GM19372 (cell line): ENCODE data around the gene TXK.

ENCODE experiments used
- ATAC-seq: cut with Tn5 transposase; IDR thresholded peaks from one replicate; pipeline ENCODE4 v1.9.1; 2021; ENCODE audit warnings: mild to moderate bottlenecking, low read depth, moderate library complexity; ENCODE audit not compliant: unreplicated experiment

The TXK gene

DNA sequence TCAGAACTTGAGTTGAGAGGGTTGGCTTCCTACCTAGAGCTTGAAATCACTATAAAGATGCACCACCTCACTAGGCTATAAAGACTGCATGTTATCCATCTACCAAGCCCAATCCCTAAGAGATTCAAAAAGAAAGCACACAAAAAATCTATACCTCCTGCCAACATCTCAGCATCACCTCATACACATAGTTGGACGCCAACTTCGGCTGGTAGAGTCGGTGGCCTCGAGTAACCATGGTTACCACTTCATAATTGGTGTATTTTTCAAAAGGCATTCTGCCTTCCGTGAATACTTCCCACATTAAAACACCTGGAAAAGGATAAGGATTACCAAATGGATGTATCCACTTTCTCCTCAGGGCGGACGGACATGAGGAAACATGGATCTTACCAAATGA is 4.5 kb upstream of the TXK start:
- ATAC-seq, result no peak

DNA sequence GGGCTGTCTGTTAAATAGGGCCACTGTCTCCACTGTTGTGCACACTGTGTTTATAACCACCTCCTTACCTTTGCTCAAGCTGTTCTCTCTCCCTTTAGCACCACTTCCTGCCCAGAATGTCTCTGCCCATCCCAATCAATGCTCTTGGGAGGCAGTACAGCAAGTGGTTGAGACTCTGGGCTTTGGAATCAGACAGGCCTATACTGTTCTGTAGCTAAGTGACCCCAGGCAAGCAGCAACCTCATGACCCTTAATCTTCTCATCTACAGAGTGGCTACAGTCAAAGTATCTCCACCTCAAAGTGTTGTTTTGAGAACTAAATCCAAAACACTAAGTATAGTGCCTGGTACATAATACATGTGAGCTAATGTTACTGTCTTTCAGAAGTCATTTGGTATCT is 3.8 kb upstream of the TXK start:
- ATAC-seq, result no peak

DNA sequence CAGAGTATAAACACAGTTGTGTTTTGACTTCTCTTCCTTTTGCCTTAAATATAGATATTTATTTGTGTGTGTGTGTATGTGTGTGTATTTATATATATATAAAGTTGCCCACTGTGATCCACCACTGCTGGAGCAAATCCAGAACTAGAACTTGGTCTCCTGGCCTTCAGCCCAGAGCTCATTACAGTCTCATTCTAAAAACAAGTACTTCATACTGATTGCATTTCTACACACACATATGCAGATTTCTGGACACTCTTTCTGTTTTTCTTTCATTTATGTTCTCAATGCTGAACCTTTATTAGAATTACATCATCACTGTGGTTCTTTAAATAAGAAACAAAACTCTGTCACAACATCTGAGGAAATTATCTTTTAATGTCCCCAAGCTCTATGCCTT is 381 bp downstream of the TXK start:
- ATAC-seq, result no peak

DNA sequence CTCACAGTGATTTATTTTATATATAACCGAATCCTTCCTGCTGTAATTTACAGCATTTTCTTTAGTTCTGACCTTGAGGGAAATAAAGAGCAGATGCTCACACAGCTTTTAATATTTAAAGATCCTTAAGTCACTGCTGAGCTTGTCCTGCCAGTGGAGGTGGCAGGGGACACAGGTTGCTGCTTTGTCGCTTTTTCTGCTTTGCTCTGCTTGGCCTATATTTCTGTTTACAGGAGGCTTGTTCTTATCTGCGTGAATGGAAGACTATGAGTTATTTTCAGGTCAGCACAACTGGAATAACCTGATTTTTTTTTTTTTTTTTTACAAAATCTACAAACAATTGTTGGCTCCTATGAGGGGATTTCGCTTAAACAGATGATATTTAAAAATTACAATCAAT is 2.3 kb downstream of the TXK start:
- no peak for ATAC-seq

DNA sequence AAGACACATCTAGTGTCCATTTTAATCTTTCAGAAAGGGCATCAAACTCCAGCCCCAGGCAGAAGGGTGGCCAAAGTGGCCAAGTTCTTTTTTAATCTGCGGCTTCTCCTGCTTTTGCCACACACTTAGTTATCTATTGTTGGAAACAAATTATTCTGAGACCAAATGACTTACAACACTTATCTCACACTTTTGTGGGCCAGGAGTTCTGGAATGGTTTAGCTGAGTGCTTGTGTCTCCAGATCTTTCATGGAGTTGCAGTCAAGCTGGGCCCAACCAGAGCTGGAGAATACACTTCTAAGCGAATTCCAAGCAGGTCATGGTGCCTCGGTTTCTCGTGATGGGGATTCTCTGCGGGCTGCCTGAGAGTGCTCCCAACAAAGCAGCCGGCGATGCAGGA is 4.0 kb downstream of the TXK start:
- no peak for ATAC-seq

DNA sequence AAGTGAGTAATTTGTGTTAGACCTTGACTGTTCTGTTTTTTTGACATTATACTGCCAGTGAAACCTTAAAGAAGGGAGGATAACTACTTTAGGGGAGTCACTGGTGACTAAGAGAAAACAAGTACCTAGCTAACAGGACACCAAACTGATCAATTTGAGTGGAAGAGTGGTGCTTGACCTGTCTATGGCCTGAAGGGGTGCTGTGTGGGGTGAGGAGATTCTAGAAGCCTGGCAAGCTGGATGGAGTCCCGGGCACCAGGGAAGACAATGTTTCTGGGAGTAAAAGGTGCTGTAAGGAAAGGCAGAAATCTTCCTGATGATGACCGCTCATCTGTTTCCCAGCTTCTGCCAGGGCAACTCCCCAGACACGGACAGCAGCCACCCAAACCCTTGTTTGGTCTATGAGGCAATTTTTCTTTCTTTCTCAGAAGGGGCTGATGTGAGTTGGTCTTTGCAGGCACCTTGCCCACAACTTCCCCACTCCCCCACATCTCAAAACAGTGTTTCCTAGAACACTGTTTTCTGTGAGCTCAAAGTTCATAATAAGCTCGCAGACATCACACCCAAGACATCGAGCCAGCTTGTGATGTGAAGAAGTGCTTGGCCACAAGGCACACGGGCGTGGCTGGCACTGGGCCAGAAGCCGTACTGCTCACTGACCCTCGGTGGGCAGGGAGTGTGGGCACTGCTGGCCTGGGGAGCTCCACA is 4.6 kb downstream of the TXK start:
- no peak for ATAC-seq

DNA sequence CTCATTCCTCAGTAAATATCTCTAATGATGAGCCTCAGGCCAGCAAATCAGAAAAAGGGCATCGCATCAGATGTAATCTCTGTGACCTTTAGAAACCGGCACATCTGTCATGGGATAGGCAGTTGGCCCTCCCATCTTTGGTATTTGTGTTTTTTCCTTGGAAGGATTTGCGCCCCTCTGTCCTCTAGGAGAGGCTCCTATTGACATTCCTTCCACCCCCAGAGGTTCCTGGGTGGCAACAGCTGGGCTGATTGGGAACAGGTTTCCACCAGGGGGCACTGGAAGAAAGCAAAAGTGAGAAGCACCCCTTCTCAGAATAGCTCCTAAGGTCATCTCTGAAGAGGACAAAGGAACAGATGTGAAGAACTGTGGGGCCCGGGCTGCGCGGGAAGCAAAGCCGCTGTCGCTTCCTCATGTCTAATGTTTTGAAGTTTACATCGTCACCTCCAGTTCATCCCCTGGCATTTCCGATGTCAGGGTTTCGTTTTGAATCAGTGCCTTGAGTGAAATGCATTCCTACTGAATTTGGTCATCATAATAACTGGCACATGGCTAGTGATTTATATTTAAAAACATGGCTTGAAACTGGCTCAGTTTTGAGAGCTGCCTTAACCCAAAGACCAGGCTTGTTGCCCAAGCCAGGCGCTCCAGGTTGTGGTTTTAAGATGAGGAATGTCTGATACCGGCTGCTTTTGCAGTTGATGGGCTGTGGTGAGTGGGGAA is 6.2 kb downstream of the TXK start:
- ATAC-seq, result peak; percentile 77

DNA sequence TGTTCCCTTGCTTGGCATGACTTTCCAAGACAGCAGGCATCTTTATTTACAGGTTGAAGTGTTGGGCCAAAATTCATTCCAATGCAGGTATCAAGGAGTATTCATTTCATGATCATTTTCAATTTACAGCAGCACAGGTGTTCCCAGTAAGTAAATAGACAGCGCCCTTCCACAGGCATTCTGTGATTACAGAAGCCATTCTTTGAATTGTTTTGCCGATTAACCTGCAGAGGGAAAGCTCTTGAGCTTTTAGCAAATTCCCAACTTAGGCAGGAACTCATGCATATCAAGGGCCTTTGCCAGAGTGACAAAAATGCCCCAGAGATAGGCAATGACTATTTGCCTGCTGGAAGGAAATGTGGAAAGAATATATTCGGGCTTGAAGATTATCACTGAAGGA is 6.8 kb downstream of the TXK start:
- no peak for ATAC-seq

DNA sequence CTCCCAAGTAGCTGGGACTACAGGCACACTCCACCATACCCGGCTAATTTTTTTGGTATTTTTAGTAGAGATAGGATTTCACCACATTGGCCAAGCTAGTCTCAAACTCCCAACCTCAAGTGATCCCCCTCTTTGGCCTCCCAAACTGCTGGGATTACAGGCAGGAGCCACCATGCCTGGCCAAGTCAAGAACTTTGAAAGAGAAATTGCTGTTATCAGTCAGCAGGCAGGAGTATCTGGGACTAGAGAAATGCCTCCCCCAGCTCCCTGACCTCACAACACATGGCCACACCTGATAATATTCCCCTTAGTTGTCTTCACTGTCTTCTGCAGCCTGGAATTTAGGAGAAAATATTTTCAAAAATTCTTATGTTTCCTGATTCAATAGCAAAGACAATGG is 7.4 kb downstream of the TXK start:
- no peak for ATAC-seq

DNA sequence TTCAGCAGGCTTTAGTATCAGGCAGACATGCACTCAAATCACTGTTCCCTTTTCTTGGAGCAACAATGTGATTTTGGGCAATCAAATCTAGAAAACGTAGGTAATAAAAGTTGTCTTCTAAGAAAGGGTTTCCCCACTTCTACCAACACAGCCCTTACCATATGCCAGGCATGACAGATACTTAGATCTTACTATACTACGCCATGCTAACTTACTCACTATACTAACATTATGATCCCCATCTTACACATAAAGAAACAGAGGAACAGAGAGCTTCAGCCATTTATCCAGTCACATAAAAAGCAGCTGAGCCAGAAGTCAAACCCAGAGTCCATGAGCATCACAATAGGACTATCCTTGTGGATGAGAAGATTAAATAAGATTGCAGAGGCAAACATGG is 9.2 kb downstream of the TXK start:
- no peak for ATAC-seq

DNA sequence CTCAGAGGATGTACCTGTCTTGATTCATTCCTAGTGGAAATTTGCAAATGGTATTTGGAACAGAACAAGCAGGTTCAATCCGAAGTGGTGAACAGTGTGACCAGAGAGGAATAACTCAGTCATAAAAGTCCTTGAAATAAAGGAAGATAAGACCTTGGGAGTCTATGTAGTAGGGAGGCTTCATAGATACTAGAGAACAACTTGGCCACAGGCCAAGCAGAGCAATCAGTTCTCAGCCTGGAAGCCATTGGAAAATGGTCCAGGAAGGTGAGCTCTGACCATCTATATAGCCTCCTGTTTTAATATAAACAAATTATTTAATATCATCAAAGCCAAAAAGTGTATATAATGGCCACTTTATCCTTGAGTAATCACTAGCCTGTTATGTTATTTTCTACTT is 11.3 kb downstream of the TXK start:
- no peak for ATAC-seq

DNA sequence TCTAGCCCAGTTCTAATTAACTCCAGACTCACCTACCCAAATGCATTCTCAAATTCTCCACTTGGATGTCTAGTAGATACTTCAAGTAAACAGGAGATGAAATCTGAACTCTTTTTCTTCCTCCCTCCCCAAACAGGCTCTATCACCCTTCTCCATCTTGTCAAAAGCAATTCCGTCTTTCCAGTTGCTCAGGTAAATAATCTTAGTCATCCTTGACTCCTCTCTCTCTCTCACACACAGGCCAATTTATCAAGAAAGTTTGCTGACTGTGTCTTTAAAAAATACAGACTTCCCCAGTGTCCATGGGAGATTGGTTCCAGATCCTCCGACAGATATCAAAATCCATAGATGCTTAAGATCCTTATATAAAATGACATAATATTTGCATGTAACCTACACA is 12.9 kb downstream of the TXK start:
- no peak for ATAC-seq

DNA sequence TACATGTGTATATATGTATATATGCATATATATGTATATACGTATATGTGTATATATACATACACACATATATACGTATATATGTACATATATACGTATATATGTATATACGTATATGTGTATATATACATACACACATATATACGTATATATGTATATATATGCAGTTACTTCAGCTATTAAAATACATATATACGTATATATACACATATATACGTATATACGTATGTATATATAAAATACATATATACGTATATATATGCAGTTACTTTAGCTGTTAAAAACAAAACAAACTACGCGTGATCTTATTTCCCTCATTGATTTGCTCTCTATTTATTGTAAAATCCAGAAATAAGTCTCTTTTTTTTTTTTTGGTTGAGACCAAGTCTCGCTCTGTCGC is 13.9 kb downstream of the TXK start:
- no peak for ATAC-seq

DNA sequence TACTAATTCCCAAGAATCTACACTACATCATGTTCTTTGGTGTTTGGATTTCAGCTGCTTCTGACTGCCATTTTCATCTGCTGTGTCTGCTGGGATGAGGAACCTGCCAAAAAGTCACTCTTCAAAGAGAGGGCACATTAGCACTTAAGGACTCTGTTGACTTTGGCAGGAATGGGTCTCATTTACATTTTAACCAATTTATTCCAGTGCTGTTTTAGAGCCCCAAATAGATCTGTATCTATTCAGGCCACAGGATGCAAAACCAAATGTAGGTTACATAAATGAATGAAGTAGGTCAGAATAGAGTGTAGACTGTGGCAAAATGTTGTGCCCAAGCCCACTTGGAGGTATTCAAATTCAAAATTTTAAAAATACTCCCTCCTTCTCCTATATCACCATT is 14.4 kb downstream of the TXK start:
- no peak for ATAC-seq

DNA sequence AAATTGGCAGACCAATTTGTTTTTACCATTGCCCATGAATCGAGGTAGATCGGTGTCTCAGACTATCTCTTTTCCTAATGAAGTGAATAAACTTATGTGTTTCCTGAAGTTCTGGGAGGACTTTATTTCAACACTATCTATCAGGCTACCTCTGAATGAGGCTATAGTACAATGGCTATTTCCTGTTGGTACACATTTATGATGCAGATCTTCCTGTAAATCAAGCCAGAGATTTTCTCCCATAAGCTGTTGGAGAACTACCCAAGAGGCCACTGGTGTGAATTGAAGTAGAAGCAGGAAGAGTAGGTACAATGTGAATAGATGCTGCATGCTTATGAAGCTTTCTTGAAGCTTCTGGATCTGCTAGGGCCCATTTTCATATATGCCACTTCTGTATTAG is 16.0 kb downstream of the TXK start:
- no peak for ATAC-seq

DNA sequence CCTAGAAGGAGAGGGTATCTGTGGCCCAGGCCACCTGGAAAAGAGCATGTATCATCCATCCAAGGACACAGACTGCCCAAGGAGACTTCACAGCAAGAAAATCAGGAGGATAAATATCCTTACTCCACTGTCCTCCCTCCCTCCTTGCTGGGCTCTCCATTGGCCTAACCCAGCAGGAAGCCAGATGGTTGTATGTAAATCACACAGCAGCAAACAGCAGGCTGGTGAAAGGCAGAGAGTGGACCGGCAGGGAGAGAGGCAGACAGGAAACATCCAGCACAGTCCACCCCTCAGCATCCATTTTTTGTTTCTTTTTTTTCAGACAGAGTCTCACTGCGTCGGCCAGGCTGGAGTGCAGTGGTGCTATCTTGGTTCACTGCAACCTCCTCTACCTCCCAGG is 17.5 kb downstream of the TXK start:
- ATAC-seq, result no peak

DNA sequence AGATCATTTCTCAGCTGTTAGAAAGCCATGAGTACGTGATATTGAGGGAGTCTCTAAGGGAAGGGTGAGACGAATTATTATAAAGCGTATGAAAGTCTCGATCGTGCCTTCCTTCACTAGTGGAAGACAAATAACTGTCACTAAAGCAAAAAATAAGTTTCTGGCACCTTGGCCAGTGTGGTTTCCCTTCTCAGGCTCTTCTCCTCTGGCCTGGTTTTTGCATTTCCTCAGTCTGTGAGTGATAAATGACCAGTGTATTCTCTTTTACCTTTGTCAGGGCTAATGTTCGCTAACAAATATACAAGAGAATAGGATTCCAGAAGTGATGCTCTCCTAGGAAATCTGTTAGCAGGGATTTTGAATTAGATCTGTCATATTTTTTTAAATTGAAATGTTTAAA is 19.6 kb downstream of the TXK start:
- no peak for ATAC-seq

DNA sequence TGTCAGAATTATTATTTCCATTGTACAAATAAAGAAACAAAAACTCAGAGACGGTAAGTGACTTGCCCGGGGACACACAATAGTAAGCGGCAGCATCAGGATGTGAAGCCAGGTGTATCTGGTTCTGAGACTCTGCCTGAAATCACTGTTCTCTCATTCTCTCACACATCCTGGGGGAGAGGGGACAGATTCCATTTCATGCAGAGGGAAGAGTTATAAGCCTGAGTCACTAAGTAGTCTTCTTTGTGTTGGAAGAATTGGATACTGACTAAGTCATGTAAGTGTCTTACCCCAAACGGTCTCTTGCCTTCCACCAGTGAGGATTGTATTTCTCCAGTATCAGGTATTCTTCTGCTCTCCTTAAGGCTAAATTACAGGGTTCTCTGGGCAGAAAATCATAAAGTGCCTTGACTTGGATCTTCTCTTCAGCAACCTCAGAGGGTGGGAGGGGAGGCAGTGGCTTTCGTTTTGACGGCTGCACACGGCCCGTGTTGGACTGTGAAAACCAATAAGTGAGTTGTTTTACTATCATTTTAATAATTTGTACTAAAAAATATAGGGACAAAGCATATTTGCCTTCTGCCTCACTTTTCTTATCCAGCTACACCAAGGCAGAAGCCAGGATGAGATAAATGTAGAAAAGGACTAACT is 21.9 kb downstream of the TXK start:
- ATAC-seq, result no peak

DNA sequence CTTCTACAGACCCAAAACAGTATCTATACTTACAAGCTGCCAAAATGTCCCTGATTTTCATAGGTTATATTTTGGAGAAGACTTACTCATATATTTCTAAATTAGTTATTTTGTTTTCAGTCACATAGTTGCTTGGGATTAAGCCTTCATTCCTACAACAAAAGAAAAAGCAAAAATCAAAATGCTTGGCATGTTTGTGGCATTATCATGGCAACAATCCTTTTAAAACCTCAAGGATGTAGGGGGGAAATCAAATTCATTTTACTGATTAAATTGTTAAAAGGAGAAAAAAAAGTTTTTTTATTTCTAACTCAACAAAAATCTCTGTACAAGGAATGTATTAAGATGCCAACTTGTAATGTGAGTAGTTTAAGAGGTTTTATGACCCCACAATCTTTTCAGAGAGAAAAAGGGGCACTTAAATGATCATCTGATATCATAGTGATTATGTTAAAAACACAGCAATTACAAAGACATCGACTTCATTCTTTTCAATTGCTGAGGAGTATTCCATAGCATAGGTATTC is 23.5 kb downstream of the TXK start:
- ATAC-seq, result no peak

DNA sequence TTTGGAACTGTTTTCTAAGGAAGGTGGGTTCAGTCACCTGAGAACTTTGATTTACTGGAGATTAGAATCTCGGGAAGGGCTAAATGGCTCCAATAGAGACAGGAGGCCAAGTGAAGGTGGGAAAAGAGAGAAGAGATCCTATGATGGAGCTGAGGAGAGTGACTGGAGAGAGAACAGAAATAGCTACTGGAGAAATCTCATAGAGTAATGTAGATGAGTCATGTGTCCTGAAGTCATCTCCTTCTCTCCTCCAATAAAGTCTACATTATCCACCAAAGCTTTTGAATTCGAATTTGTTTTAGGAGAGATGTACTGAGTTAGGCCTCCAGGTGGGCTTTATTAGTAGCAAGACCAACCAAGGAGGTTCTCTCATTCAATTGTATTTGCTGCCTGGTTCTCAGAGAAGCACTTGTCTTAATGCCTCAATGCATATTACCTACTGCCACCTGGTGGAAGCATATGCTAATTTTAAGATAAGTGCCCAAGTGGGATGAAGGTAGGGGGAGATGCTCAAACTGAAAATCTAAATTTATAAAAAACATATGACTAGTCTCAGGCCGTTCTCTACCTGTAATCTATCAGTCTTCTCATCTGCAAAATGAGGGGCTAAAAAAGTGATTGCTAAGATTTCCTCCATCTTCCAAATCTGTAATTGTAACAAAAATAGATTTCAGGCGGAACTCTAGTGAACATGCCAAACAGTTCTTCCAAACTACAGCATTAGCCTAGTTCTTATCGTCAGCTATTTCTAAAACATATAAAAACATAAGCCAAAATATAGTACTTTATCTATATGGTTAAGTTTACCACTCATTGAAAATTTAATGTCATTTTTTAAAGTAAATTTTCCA is 24.4 kb downstream of the TXK start:
- ATAC-seq, result peak; percentile 75
